Activated naive CD4-positive, alpha-beta T cell treated with Interleukin-2 at 50 U/mL for 16 hours (primary cell): ENCODE data around the gene SMCHD1.

Experiments used
- DNase-seq: peaks from one replicate; pipeline ENCODE4 v3.0.0-alpha.2; 2020

Gene SMCHD1

GRCh38 chr18:2655178-2655953 is at the start of gene SMCHD1:
TSS of gene SMCHD1 (plus strand) at chr18:2655726. CDS start at chr18:2656076, 350 bp downstream.
- peak; percentile 92 for DNase-seq

- DNase-seq = no peak
Observed at GRCh38 chr18:2606335-2606734, 49.2 kb upstream of the SMCHD1 start.

- DNase-seq = no peak
Observed at GRCh38 chr18:2609604-2610003, 45.9 kb upstream of the SMCHD1 start.

- no peak for DNase-seq
Observed at GRCh38 chr18:2610549-2610948, 45.0 kb upstream of the SMCHD1 start.

GRCh38 chr18:2612996-2613395 is 42.5 kb upstream of the SMCHD1 start:
- no peak for DNase-seq

- no peak for DNase-seq
Observed at GRCh38 chr18:2617401-2617998, 38.0 kb upstream of the SMCHD1 start.

- DNase-seq = no peak
Observed at GRCh38 chr18:2618009-2618408, 37.5 kb upstream of the SMCHD1 start.

GRCh38 chr18:2625217-2625616 is 30.3 kb upstream of the SMCHD1 start:
- no peak for DNase-seq

GRCh38 chr18:2627821-2628276 is 27.7 kb upstream of the SMCHD1 start:
- peak; percentile 25 for DNase-seq

GRCh38 chr18:2629003-2629402 is 26.5 kb upstream of the SMCHD1 start:
- DNase-seq = no peak

GRCh38 chr18:2635586-2635985 is 19.9 kb upstream of the SMCHD1 start:
- no peak for DNase-seq

GRCh38 chr18:2636126-2636631 is 19.3 kb upstream of the SMCHD1 start:
- DNase-seq = no peak

- DNase-seq = no peak
Observed at GRCh38 chr18:2641638-2642037, 13.9 kb upstream of the SMCHD1 start.

- DNase-seq = no peak
Observed at GRCh38 chr18:2642771-2643170, 12.8 kb upstream of the SMCHD1 start.

GRCh38 chr18:2644535-2644934 is 11.0 kb upstream of the SMCHD1 start:
- no peak for DNase-seq

GRCh38 chr18:2651981-2652380 is 3.5 kb upstream of the SMCHD1 start:
- DNase-seq = no peak

- no peak for DNase-seq
Observed at GRCh38 chr18:2653467-2653866, 2.1 kb upstream of the SMCHD1 start.

- DNase-seq = no peak
Observed at GRCh38 chr18:2654169-2654927, 1.2 kb upstream of the SMCHD1 start.

- peak; percentile 79 for DNase-seq
Observed at GRCh38 chr18:2654928-2655177, 673 bp upstream of the SMCHD1 start.

GRCh38 chr18:2655954-2656236 is 369 bp downstream of the SMCHD1 start:
- no peak for DNase-seq

- peak; percentile 62 for DNase-seq
Observed at GRCh38 chr18:2656237-2656980, 883 bp downstream of the SMCHD1 start.

- no peak for DNase-seq
Observed at GRCh38 chr18:2656981-2657512, 1.5 kb downstream of the SMCHD1 start.
